AG04450 (cell line): ENCODE data around the gene FCHO1. TPM values are rescaled to one million over a fixed set of nuclear protein-coding genes. Genes with fewer than 3 reads are reported as not detected.
A peak's percentile ranks its signal among the peaks of the same experiment; 100 is the strongest.

Experiments used
- CTCF ChIA-PET: fragments of 300-600, 350-600 bp; formaldehyde crosslinking; extraction: SDS; loops from one replicate; lab custom pipeline; 2022; ENCODE audit warnings: antibody characterized with exemption, inconsistent platforms; lab: Charles Lee
- POLR2A ChIA-PET: fragments of 350-600 bp; formaldehyde crosslinking; extraction: SDS; loops from one replicate; lab custom pipeline; 2021; ENCODE audit warnings: antibody characterized with exemption, inconsistent platforms; lab: Yijun Ruan, JAX
- DNase-seq: peaks from one replicate; pipeline ENCODE4 v3.0.0-alpha.2; 2011; ENCODE audit warnings: low read depth, low spot score
- H3K27ac ChIP-seq: one replicate; pipeline ENCODE4 v1.5.1; 2012; ENCODE audit warnings: low read depth, low read length, control low read depth
- H3K27me3 ChIP-seq: one replicate; pipeline ENCODE4 v1.6.0; 2012; ENCODE audit warnings: low read length; ENCODE audit not compliant: control insufficient read depth, insufficient read depth
- H3K4me3 ChIP-seq: 2 replicates; pipeline ENCODE4 v1.5.1; 2011; ENCODE audit warnings: mild to moderate bottlenecking, low read depth, low read length, control low read depth
- H3K9me3 ChIP-seq: 2 replicates; pipeline ENCODE4 v1.5.1; 2012; ENCODE audit warnings: low read length; ENCODE audit not compliant: control insufficient read depth, insufficient read depth
- polyA minus RNA-seq: library from RNA; depleted of rRNA, polyadenylated mRNA; stranded (reverse); fragments of >200 nt; gene quantifications from 2 replicates; pipeline ENCODE4 v1.2.3, GENCODE V29; 2011; rRNA and poly(A)+ RNA removed
- polyA plus RNA-seq: library from polyadenylated mRNA; depleted of rRNA; stranded (reverse); fragments of >200 nt; gene quantifications from 2 replicates; pipeline ENCODE4 v1.2.3, GENCODE V29; 2011; rRNA removed
- TF ChIP-seq, protein P1 (sequence below): IDR thresholded peaks from 2 replicates; pipeline ENCODE4 v1.5.1; 2011; ENCODE audit warnings: low read depth, low read length, control low read depth, inconsistent platforms

The FCHO1 gene, protein sequence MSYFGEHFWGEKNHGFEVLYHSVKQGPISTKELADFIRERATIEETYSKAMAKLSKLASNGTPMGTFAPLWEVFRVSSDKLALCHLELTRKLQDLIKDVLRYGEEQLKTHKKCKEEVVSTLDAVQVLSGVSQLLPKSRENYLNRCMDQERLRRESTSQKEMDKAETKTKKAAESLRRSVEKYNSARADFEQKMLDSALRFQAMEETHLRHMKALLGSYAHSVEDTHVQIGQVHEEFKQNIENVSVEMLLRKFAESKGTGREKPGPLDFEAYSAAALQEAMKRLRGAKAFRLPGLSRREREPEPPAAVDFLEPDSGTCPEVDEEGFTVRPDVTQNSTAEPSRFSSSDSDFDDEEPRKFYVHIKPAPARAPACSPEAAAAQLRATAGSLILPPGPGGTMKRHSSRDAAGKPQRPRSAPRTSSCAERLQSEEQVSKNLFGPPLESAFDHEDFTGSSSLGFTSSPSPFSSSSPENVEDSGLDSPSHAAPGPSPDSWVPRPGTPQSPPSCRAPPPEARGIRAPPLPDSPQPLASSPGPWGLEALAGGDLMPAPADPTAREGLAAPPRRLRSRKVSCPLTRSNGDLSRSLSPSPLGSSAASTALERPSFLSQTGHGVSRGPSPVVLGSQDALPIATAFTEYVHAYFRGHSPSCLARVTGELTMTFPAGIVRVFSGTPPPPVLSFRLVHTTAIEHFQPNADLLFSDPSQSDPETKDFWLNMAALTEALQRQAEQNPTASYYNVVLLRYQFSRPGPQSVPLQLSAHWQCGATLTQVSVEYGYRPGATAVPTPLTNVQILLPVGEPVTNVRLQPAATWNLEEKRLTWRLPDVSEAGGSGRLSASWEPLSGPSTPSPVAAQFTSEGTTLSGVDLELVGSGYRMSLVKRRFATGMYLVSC
- polyA plus RNA-seq (0.15 and 0.35 TPM in 2 replicates), polyA minus RNA-seq (0.28 and 0.65 TPM in 2 replicates)

DNA sequence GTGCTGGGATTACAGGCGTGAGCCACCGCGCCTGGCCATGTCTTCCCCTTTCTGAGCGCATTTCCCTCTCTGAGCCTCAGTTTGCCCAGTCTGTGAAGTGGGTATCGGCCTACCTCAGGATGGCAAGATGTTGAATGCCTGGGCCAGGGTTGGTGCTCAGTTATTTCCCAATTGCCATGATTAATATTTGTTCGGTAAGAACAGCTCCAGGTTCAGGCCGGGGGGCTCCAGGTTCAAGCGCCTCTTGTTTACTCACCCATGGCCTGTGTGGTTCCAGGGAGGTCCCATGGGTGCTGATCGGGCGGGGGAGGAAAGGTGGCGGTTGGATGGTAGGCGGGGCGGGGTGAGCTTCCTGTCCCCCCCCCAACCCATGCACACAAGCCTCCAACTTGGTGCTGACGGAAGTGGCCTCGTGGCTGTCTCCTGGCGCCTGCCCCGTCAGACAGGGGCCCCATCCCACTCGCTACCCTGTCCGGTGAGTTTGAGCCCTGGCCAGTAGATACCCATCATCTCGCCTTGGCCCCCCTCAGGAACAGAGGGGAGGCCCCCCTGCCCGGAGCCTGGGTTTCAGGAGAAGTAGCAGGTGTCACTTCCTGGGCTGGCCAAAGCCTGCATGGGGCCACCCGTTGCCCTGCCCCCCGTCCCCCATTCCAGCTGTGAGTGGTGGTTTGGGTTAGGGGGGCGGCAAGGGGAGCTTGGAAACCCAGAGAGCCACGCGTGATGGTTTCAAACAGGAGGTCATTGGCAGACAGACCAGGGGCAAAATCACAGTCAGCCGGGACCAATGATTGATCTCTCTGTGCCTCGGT, at the start of gene FCHO1:
Gene FCHO1 (plus strand): TSS at position 375 of the 809 bp plus-strand sequence. CDS start 3,688 bp downstream, outside the sequence.
- DNase-seq = no peak
- CTCF ChIA-PET = interaction anchor here (0.6 kb wide), 1 partner anchor 191 kb away, joined by 3 read pairs; no protein-coding TSS in a partner anchor
- Histone ChIP-seq H3K27ac (no peak within 1 kb of the TSS), H3K27me3 (peaks cover 3% of the 10 kb centered on the region), H3K4me3 (no peak within 1 kb of the TSS), H3K9me3 (no peaks in the 10 kb centered on the region)
- TF ChIP-seq, protein P1, sequence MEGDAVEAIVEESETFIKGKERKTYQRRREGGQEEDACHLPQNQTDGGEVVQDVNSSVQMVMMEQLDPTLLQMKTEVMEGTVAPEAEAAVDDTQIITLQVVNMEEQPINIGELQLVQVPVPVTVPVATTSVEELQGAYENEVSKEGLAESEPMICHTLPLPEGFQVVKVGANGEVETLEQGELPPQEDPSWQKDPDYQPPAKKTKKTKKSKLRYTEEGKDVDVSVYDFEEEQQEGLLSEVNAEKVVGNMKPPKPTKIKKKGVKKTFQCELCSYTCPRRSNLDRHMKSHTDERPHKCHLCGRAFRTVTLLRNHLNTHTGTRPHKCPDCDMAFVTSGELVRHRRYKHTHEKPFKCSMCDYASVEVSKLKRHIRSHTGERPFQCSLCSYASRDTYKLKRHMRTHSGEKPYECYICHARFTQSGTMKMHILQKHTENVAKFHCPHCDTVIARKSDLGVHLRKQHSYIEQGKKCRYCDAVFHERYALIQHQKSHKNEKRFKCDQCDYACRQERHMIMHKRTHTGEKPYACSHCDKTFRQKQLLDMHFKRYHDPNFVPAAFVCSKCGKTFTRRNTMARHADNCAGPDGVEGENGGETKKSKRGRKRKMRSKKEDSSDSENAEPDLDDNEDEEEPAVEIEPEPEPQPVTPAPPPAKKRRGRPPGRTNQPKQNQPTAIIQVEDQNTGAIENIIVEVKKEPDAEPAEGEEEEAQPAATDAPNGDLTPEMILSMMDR = no peak
- POLR2A ChIA-PET = interaction anchor here (0.7 kb wide), 1 partner anchor 379 kb away, joined by 12 read pairs; no protein-coding TSS in a partner anchor

DNA sequence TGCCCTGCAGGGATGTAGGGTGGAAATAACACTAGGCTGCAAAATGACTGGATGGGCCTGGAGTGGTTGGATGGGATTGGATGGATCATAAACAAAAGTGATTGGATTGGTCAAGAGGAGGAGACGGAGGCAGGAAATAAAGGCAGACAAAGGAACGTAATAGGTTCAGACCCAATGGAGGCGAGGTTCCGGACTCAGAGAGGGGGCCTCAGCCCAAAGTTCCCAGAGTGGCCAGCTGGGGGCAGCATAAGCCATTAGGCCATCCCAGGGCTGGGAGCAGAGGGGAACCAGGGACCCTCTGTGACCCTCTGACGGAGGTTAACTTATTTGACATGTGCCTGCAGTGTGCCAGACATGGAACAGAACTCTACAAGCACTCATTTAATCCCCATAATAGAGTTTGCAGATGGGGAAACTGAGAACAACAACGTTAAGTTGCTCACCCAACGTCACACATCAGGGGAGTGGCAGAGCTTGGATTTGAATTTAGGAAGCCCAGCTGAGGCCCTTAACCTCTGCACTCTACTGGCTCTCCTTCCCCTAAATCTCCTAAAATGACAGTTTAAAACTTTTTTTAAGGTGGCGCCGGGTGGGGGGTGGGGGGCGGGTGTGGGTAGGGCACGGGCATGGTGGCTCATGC, 47.3 kb upstream of the FCHO1 start:
- Histone ChIP-seq H3K27me3 (no peaks in the 10 kb centered on the region), H3K4me3 (no peak overlapping the region), H3K9me3 (no peaks in the 10 kb centered on the region), H3K27ac (no peak overlapping the region)
- ChIA-PET POLR2A (no interaction called here), CTCF (interaction anchor here (1.0 to 5.2 kb wide), 3 partner anchors 11 to 71 kb away, joined by 3 to 33 read pairs (median 4); no protein-coding TSS in a partner anchor)
- TF ChIP-seq, protein P1 = peak; percentile 72
- no peak for DNase-seq

DNA sequence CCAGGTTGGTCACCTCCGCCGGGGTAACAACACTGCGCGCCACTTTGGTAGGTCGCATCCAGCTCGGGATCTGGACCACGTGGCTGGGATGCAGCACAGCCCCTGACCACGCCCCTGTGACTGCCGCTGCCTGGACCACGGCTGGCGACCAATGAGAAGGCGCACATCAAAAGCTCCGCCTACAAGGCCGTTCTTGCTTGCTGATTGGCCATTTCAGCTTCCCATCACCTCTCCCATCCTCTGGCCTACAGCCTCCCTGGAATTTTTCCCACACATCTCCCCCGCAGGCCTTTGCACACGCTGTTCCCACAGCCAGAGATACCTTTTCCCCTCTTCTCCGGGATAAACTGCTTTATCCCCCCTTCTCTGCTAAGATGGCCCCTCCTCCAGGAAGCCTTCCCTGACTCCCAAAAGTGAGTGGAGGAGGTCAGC, 44.5 kb upstream of the FCHO1 start:
- no peak for DNase-seq
- CTCF ChIA-PET = interaction anchor here (5.2 kb wide), 1 partner anchor 60 kb away, joined by 33 read pairs; no protein-coding TSS in a partner anchor
- POLR2A ChIA-PET = no interaction called here
- H3K27ac ChIP-seq = no peak overlapping the region
- TF ChIP-seq, protein P1 = no peak
- no peaks in the 10 kb centered on the region for H3K27me3 ChIP-seq
- H3K4me3 ChIP-seq = no peak overlapping the region
- H3K9me3 ChIP-seq = no peaks in the 10 kb centered on the region

DNA sequence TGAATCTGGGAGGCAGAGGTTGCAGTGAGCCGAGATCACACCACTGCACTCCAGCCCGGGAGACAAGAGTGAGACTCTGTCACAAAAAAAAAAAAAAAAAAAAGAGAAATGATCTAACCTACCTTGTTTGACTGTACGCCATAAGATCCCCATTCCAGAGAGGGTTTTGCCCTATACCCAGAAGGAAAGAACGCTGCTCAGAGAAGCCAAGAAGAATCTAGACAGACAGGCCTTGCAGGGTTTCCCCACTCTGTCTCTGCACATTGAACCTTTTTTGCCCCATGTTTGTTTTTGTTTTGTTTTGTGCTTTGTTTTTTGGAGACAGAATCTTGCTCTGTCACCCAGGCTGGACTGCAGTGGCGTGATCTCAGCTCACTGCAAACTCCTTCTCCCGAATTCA, 39.4 kb upstream of the FCHO1 start:
- no peak for DNase-seq
- TF ChIP-seq, protein P1 = no peak
- CTCF ChIA-PET = no interaction called here
- Histone ChIP-seq H3K4me3 (no peak overlapping the region), H3K9me3 (no peaks in the 10 kb centered on the region), H3K27ac (no peak overlapping the region), H3K27me3 (no peaks in the 10 kb centered on the region)
- POLR2A ChIA-PET = interaction anchor here (0.7 kb wide), 1 partner anchor 25 kb away, joined by 6 read pairs; no protein-coding TSS in a partner anchor
